OCI-M2 (cell line): ENCODE measurements around the gene SYNE3.

Source experiments
- DNase-seq: peaks from one replicate; lab custom pipeline; 2025; ENCODE audit not compliant: unreplicated experiment; lab: John Stamatoyannopoulos, UW

The SYNE3 gene

GRCh38 chr14:95493503-95493902 lies 22.9 kb downstream of the SYNE3 start:
- DNase-seq, result no peak

GRCh38 chr14:95491936-95492608 lies 24.4 kb downstream of the SYNE3 start:
- DNase-seq, result no peak

GRCh38 chr14:95490727-95491451 lies 25.6 kb downstream of the SYNE3 start:
- no peak for DNase-seq

GRCh38 chr14:95490138-95490509 lies 26.3 kb downstream of the SYNE3 start:
- DNase-seq, result no peak

GRCh38 chr14:95489214-95490137 lies 27.0 kb downstream of the SYNE3 start:
- DNase-seq, result no peak

GRCh38 chr14:95488376-95489213 lies 27.9 kb downstream of the SYNE3 start:
- DNase-seq, result no peak

- DNase-seq, result no peak
These were observed 28.8 kb downstream of the SYNE3 start for GRCh38 chr14:95487669-95488084.

- DNase-seq, result no peak
These were observed 29.4 kb downstream of the SYNE3 start for GRCh38 chr14:95486875-95487668.

GRCh38 chr14:95485222-95485819 lies 31.1 kb downstream of the SYNE3 start:
- DNase-seq, result no peak

GRCh38 chr14:95484296-95484695 lies 32.2 kb downstream of the SYNE3 start:
- no peak for DNase-seq

GRCh38 chr14:95483309-95484165 lies 32.9 kb downstream of the SYNE3 start:
- no peak for DNase-seq

GRCh38 chr14:95482627-95483308 lies 33.7 kb downstream of the SYNE3 start:
- no peak for DNase-seq

- DNase-seq, result no peak
These were observed 34.9 kb downstream of the SYNE3 start for GRCh38 chr14:95481391-95482022.

GRCh38 chr14:95480887-95481226 lies 35.6 kb downstream of the SYNE3 start:
- DNase-seq, result no peak

GRCh38 chr14:95480109-95480886 lies 36.2 kb downstream of the SYNE3 start:
- DNase-seq, result no peak

- no peak for DNase-seq
These were observed 37.0 kb downstream of the SYNE3 start for GRCh38 chr14:95479494-95479893.

GRCh38 chr14:95478818-95479217 lies 37.6 kb downstream of the SYNE3 start:
- no peak for DNase-seq
